Subcutaneous adipose tissue (tissue), 4 donors: ENCODE measurements around the gene HIVEP3. TPM values are rescaled to one million over a fixed set of nuclear protein-coding genes. Genes with fewer than 3 reads are reported as not detected.

Experiments used
- total RNA-seq, 4 donors: library from RNA; depleted of rRNA; stranded (reverse); fragments of >200 nt; gene quantifications; one replicate each; pipeline ENCODE4 v1.1.0, GENCODE V29; 2016
- TF ChIP-seq, protein P1 (sequence below): fragments of 450-650 bp; IDR thresholded peaks from one replicate; pipeline ENCODE4 v1.5.1; 2016; ENCODE audit warnings: low read depth, mild to moderate bottlenecking, control low read depth, antibody characterized with exemption, moderate library complexity

Gene HIVEP3
- total RNA-seq, 4 donors from 2014 or later: 2.4 to 9.6 (median 5.0) TPM

DNA sequence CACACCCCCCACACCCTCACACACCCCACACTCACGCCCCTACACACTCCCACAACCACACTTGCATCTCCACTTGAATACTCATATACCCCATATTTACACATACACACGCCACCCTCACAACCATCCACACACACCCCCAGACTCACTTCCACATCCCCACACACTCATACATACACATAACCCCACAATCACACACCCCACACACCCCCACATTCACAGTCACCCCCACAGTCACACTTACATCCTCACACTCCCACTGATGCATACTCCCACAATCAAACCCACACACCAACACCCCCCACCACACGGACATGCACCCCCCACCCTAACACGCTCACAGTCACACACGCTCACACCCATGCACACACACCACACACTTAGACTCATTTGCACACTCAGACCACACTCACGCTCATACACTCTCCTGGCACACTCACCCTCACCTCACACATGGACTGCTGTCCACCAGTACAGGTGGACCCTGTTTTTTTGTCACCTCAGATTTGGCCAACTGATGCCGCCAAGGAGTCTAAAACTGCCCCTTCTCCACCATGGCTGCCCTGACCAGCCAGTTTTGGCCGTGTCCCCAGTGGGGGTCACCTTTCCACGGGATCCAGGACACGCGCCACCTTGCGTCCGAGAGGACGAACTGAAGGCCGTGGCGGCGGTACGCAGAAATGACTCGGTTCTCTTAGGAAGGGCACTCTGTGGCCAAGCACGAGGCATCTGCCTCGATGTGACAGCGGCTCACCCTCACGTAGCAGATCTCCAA is 388.9 kb downstream of the HIVEP3 start:
- TF ChIP-seq, protein P1, sequence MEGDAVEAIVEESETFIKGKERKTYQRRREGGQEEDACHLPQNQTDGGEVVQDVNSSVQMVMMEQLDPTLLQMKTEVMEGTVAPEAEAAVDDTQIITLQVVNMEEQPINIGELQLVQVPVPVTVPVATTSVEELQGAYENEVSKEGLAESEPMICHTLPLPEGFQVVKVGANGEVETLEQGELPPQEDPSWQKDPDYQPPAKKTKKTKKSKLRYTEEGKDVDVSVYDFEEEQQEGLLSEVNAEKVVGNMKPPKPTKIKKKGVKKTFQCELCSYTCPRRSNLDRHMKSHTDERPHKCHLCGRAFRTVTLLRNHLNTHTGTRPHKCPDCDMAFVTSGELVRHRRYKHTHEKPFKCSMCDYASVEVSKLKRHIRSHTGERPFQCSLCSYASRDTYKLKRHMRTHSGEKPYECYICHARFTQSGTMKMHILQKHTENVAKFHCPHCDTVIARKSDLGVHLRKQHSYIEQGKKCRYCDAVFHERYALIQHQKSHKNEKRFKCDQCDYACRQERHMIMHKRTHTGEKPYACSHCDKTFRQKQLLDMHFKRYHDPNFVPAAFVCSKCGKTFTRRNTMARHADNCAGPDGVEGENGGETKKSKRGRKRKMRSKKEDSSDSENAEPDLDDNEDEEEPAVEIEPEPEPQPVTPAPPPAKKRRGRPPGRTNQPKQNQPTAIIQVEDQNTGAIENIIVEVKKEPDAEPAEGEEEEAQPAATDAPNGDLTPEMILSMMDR: no peak

DNA sequence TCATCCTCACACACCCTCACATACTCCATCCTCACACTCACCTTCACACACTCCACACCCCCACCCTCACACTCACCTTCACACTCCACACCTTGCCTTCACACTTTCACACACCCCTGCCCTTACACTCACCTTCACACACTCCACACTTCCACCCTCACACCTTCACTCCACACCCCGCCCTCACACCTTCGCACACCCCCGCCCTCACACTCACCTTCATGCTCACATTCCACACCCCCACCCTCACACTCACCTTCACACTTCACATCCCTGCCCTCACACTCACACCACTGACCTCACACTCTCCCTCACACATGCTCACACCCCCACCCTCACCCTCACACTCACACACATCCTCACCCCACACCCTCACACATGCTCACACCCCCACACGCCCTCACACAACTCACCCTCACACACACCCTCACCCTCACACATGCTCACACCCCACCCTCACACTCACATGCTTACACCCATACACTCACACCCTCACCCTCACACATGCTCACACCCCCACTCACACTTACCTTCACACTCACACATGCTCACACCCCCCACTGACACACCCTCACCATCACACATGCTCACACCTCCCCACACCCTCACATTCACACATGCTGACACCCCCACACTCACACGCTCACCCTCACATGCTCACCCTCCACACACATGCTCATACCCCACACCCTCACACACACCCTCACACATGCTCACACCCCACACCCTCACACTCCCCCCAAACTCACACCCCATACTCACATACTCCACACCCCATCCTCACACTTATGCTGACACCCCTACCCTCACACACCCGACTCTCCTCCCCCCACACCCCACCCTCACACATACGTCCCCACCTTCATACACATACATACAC is 389.8 kb downstream of the HIVEP3 start:
- TF ChIP-seq, protein P1: no peak

DNA sequence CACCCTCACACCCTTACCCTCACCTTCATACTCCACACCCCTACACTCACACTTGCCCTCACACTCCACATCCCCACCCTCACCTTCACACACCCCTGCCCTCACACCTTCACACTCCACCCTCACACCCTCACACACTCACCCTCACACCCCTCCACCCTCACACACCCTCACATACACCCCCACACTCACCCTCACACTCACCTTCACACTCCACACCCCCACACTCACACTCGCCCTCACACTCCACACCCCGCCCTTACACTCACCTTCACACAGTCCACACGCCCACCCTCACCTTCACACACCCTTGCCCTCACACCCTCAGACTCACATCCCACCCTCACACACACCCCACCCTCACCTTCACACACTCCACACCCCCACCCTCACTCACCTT is 390.6 kb downstream of the HIVEP3 start:
- TF ChIP-seq, protein P1: no peak

DNA sequence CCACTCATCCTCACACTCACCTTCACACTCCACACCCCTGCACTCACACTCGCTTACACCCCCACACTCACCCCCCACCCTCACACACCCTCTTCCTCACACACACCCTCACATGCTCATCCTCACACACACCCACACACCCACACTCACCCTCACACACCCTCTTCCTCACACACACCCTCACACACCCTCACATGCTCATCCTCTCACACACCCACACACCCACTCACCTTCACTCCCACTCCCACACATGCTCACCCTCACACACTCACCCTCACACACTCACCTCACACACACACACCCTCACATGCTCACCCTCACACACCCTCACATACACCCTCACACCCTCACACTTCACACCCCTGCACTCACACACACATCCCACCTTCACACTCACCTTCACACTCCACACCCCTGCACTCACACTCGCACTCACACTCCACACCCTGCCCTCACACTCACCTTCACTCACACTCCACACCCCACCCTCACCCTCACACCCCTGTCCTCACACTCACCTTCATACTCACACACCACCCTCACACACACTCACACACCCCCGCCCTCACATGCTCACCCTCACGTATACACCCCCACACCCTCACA is 391.7 kb downstream of the HIVEP3 start:
- TF ChIP-seq, protein P1: no peak

DNA sequence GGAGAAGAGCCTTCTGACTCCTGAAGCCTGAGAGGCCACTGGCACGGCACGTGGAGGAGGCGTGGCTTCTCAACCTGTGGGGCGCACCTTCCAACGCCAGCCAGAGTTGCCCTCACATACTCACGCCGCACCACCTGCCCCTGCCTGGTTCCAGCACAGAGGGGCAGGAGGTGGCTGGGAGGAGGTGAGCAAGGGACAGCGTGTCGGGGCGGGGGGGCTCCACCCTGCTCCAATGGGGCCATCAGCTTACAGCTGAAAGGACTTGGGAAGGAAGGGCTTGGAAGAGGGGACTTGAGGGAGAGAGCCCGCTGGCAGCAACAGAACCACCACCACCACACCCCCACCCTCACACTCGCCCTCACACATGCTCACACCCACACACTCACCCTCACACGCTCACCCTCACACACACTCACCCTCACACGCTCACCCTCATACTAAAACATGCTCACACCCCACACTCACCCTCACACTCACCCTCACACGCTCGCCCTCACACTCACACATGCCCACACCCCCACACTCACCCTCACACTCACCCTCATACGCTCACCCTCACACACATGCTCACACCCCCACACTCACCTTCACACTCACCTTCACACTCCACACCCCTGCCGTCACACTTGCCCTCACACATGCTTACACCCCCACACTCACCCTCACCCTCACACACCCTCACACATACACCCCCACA is 392.7 kb downstream of the HIVEP3 start:
- TF ChIP-seq, protein P1: no peak

DNA sequence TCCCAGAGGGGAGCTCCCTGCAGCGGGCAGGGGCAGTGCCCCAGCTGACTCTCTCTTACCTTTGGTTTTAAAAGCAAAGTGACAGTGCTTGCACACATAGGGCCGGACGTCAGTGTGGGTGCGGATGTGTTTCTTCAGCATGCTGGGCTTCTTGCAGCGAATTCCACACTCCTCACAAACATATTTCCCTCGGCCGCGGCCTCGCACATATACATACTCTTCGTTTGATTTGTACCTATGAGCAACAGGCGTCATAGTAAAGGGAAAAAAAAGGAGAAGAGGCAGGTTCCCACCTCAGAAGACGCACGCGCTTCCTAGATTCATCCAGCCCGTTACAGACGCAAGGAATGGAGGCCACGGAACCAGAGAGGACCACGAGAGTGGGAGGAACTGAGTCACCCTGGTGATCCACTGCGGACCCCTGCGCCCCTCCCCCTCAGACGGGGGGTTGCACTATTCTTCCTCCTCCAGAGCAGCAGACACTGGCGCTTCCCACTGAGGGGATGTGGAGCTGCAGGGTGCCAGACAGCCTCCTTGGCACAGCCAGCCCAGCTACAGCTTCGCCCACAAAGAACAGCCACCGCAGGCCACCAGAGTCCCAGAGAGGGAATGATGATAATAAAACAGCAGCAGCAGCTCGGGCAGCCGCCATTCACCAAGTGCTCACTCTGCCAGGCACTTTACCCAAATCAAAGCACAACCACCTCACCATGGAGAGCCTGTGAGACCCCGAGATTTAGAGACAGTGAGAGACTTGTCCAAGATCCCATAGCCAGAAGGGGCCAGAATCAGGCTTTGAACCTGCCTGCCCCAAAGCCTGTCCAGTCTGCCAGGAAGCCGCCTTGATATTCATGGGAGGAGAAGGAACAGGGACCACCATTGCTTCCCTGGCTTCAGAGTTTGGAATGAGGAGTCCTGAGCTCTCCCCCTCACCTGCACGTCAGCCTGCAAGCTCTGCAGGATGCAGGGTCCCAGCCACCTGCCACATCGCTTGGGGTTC is 393.7 kb downstream of the HIVEP3 start:
- TF ChIP-seq, protein P1: no peak
